ENCODE results near the gene IL1RAPL1.

IL1RAPL1 gene

DNA sequence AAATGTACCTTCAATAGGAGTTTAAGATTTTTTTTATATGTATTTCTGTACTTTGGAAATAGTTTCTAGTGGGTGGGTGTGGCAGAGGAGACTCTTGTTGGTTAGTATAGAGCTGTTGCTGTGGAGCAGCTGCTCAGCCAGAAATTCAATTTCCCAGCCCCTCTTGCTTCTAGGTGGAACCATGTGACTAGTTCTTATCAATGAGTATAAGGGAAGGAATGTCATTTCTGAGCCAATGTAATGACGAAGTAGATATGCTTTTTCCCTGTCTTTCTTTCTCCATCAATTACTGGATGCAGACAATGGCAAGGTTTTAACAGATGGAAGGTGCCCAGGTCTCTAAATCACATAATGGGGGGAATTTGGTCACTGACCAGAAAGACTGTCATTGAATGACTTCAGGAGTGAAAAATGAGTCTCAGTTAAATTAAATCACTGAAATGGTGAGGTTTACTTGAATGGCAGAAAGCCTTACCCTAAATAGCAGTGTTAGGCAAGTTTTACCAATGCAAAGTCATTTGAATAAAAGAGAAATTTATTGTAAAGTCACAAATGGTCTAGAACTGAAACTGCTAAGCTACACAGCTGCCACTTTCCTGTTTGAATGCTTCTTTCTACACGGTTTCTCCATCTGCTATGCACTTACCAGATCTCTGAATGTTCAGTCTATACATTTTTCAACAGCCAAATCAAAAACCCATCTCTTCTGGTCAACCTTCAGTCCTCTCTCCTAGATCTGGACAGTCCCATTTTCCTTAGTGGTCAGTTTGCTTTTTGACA is 832.7 kb downstream of the IL1RAPL1 start:
- no peak for DNase-seq

DNA sequence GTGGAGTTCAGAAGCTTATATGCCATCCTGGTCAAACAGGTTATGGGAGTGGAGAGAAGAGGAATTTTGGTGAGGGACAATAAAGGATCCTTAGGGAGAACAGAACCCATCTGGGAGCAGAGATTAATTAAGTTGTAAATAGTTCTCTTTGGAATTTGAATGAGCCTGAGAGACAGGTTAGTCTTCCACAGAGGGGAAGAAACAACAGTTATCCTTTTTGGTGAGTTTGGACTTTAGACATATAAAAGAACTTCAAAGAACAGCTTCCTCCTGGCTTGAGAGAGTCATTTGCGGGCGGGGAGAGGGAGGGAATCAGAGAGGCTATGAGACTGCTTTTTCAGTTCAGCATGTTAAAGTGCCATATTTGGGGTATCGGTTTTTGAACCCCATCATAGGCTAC is 834.8 kb downstream of the IL1RAPL1 start:
- no peak for DNase-seq

DNA sequence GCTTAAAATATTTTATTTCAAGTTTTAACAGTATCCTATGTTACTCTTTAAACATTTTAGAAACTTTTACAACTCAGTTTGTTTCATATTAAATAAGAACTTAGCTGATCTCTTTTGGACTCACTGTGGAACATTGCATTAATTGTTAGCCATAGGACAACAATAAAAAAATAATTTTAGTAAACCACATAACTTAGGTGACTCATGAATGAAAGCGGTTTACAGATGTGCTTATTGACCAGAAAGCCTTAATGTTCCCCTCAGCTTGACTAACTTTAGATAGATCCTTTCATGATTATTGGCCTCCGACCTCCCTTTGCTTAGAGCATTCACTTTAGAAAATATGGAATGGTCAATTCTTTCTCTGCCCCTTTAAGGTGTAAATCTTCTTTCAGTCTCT is 844.6 kb downstream of the IL1RAPL1 start:
- DNase-seq = no peak

DNA sequence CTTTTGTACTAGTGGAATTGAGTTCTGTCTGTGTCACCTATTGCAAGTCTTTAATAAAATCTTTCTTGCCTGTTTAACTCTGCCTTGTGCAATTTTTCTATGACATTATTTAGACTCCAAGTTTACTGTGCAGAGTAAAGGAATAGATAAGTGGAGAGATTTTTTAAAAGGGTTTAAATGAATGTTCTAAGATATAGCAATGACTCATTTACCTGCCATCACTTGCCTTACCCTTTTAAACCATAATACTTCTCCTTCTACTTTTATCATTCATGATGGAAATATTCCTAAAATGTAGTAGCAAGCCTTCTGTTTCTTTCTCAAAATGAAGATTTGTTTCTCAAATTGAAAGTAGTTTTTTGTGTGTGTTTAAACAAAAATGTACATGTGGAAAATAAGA is 845.3 kb downstream of the IL1RAPL1 start:
- DNase-seq = no peak

DNA sequence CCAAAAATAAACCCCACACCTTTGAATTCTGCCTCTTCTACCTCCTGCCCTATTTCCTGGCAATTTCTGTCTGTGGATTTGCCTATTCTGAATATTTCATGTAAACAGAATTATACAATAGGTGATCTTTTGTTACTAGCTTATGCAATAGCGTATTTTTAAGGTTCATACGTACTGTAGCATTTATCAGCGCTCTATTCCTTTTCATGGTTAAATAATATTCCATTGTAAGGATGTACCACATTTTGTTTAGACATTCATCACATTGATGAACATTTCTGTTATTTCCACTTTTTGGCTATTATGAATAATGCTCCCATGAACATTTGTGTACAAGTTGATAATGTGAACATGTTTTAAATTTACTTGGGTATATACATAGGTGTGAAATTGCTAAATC is 847.7 kb downstream of the IL1RAPL1 start:
- DNase-seq = no peak

DNA sequence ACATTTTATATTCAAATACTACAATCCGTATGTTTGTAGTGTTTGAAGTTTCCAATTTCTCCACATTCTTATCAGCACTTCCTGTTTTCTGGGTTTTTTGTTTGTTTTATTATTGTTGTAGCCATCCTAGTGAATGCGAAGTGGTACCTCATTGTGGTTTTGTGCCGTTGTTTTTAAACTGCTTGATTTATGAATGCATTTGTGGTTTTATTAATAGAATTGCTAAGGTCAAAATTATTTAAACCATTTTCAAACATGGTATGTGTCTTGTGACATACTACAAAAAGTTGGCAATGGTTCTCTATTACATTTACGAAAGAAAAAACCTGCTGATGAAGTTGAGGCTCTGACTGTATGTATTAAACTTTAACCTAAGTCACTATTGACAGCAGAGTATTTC is 848.1 kb downstream of the IL1RAPL1 start:
- no peak for DNase-seq

DNA sequence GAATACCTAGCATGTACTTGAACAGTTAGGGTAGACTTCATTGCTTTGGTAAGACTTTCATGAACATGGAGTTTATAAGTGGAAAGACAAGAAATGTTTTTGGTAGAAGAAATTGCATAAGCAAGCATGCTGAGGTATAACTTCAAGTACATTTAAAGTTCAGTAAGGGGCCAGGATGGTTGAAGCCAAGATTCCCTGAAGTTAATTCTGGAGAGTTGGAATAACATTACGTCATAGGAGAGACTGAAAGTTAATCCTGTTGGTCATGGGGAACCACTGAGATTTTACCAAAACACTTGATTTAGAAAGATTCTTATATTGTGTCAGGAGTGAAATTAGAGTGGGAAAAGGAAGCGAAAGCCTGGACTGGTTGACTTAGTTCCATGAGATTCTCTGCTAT is 860.6 kb downstream of the IL1RAPL1 start:
- DNase-seq = no peak

DNA sequence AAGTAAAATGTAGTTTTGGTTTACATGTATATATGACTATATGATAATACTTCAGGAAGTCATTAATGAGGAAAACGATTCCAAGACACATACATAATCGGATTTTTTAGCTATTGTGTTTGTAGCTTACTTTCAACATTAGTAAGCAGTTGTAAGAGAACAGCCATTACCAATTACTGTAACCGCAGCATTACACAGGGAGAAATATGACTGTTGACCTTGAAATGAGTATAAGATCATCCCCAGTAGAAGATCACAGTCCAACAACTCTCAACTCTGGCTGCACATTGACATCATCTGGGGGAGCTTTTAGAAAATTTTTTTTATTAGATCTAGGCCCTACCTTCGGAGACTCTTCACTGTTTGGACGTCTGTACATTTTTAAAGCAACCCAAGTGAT is 866.1 kb downstream of the IL1RAPL1 start:
- DNase-seq = no peak

DNA sequence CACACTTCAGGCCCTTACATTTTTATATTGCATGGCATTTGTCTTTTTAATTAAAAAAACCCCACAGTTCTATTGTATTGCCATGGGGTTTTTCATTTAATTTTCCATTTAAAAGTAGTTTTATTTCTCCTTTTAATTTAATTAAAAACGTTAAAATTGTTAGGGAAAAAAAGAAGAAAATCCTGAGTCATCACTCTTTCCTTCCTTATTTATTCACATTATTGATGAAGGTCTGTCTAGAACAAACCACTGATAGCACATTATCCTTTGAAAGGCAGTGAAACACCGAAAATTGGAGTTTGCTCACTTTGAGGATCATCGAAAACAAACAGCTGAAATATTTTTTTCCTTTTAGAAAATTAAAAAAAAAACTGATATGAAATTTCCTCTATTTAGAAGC is 868.5 kb downstream of the IL1RAPL1 start:
- DNase-seq = no peak

DNA sequence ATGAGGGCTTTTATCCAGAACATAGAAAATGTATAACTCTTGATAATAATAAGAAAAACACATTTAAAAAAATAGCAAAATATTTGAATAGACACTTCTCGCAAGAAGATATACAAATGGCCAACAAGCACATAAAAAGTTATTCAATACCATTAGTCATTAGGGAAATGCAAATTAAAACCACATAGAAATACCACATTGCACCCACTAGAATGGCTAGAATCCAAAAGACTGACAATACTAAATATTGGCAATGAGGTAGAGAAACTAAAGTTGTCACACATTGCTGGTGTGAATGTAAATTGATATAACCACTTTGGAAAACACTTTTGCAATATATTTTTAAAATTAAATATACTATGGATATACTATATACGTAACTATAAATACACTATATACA is 873.8 kb downstream of the IL1RAPL1 start:
- no peak for DNase-seq

DNA sequence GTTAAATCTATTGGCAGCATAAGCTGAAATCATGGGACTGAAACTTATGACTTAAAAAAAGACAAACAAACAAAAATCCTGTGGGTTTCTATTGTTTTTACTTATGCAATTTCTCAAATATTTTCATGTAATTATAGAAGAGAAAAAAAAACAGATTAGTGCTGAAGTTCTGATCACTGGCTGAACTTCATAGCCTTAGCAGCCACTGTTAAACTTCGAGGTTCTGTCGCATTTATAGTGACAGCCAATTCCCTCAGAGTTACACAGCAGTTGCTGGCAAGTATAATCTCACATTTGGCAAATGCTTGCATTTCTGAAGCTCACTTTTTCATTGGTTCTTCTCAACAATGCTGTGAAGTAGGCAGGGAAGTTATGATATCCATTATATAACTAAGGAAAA is 879.2 kb downstream of the IL1RAPL1 start:
- DNase-seq = no peak

DNA sequence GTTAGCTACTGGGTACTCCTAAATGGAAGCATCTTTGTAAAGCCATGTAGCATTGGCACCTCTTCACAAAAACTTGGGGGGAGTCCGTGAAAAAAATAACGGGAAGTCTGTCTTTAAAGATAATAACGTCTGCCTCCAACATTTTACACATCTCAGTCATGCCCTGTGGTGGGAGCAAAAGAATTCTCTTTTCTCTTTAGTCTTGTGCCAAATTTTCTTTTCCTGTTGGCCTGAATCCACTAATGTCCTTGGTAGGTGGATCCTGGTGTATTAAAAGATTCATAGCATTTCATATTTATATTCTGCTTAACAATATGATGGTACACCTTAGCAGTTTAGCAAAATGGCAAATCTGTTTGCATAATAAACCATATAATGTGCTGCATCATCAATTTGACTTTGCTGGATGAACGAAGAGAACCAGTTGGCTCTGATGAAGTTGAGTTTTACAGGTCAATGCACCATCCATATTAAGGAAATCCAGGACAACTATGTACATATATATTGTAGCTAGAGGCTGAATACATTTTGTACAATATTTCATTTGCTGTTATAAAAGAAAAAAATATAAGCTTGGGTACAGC is 881.8 kb downstream of the IL1RAPL1 start:
- DNase-seq = no peak

DNA sequence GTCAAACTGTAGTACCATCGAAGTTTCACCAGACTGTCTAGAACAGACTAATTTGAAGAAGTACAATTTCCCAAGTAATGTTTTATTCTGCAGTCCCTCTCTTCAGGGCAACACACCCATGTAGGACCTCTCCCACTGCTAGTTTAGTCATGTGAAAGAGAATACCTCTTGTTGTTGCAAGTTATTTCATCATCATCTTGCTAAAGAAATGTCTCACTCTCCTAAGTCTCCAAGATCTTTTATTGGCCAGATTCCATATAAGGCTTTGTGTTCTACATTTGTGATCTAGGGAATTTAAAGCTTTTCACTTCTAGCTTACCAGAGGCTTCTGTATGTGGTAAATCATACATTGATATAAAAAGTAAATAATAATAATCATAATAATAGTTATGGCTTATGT is 882.8 kb downstream of the IL1RAPL1 start:
- DNase-seq = no peak

DNA sequence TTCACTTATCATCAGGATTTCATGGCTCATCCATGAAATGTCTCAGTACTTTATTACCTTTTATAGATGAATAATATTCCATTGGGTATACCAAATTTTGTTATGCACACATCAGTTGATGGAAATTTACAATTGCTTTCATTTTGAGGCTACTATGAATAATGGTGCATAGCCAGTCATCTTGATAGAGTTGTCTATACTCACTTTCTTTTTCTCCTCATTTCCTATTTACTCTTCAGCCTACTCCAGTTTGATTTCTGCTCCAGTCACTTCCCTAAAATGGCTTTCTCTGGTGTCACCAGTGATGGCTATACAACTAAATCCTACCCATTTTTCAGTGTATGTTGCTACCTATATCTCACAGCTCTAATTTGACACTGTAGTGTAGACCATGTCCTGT is 884.6 kb downstream of the IL1RAPL1 start:
- DNase-seq = no peak

DNA sequence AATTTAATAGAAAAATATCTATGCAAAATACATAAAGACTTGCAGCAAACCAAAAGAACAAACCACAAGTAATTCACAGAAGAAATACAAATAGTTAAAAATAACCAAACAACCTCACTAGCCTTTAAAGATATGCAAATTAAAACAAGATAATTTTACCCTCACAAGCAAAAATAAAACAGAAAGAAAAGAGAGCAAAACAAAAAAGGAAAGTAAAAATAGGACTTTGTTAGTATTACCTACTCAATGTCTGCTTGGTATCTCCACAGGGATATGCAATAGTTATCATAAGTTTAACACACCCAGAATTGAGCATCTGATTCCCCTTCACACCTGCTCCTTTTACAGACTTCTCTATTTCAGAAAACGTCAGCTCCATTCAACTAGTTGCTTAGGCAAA is 890.6 kb downstream of the IL1RAPL1 start:
- DNase-seq = no peak

DNA sequence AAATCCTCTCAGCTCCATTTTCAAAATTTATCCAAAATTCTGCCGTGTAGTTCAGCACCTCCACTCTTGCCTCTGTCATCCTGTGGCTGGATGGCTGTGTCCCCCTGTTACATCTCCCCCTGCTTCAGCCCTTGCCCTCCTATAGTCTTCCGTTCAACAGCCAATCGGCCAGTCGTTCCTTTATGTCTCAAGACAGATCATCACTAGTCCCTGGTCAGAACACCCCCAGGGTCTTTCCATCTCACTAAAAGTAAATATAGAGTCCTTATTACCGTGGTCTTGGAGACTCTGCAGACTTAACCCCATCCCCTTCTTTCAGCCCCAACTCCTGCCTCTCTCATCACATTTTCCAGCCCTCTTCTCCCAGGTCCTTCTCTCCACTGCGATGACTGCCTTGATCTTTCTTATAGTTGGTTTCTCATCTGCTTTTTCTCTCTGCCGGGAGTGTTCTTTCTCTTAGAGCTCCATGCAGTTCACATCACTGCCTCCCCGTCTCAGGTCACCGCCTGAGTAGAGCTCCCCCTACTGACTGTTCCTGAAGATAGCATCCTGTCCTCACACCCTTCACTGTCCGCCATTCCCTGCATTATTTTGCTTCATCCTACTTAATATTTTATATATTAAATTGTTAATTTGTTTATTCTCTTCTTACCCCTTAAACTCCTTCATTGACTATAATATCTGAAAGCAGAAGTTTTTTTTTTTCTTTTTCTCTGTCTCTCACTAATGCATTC is 891.3 kb downstream of the IL1RAPL1 start:
- DNase-seq = peak in 2 of 56 donors; percentile 0

DNA sequence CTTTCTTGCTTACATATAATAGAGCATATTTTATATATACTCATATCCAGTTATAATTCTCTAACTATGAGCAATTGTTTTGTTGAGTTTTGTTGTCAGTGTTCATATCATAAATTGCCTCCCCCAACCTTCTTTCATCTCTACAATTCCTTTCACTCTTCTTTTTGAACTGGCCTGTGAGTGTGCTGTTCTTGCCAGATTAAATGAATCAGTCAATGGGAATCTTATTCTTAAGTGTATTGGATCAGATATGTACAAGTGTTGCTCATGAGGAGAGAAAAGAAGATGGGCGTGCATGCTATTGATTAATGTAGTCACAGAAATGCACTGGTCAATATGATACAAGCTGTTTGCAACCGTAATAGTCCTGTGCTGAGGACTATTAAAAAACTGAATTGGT is 900.0 kb downstream of the IL1RAPL1 start:
- no peak for DNase-seq

DNA sequence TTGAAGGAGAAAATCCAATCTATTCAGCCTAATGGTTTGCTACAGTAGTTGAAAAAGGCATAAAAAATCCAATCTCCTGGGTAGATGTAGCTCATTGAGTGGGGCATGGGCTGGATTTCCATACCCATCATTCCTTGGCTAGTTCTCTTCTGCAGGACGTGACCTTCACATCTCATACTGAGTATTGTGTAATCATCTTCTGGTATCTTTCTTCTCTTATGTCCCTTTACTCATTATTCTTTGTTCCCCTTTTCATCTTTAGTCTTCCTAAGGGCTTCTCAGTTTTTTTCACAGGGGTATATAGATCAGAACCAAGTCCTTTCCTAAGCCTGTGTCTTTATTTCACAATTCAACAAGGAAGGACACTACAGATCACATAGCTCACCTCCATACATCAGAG is 900.5 kb downstream of the IL1RAPL1 start:
- DNase-seq = no peak

DNA sequence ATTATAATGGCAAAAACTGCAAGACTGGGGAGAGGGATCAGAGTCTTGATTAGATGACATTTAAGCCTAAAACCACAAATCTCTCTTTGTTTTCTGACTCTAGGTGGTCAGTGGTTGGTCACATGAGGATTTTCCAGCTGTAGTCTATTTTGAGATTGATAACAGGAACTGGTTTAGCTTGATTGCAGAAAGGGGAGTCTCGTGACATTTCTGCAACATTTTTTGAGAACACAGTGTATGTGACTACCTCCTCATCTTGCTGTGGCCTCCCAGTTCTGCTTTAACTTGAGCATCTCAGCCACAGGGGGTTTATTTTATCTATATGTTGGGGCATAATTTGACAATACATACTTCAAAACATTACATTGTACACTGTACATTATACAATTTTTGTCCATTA is 901.7 kb downstream of the IL1RAPL1 start:
- no peak for DNase-seq

DNA sequence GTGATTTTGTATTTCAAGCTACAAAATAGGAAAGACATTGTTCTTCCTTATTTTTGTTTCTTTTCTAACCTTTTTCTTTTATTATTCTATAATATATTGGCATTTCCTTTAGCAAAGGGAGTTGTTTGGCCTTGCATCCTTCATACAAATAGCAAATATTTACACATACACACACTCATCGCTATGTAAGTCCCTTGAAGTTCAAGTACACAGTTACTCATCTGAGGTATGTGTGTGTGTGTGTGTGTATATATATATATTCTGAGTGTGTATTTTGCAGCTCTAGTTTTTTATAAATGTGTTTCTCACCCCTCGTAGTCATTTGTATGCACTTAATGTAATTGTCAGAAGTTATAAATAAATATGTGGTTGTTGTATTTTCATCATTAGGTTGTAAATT is 903.4 kb downstream of the IL1RAPL1 start:
- DNase-seq = no peak

DNA sequence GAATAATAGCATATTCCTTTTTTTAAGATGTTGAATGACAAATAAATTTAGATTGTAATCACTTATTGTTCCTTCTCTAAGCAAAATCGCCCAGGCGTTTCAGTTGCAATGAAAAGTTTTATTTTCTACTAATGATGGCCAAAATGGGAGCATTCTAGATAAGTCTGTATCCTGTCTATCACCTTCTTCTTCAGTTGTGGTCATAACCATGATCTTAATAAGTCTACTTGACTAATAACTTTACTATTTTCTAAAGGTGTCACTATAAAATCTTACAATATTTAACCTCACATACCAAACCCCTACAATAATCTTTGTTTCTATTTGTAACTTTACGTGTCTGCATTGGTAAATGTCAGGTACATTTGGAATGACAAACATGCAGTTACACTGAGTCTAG is 904.4 kb downstream of the IL1RAPL1 start:
- no peak for DNase-seq

DNA sequence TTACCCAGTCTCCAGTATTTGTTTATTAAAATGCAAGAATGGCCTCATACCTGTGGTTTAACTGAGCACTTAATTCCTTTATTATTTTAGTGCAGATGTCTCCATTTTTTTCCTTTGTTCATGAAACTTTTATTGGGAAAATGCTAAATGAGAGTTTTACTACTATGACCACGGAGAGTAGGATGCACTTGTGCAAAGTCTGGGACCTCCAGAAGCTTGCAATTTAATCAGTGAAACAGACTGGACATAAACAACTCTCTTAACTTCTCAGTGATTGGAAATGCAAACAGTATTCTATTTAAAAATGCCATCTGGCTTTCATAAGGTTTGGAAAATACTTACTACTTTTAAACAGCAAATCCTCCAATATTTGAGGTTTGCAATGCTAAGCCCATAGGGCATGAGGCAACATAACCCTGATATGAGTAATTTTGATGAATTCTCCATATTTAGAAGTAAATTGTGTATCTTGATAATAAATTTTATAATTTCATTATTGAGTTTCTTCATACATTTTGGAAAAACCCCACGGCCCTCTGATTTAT is 909.5 kb downstream of the IL1RAPL1 start:
- no peak for DNase-seq

DNA sequence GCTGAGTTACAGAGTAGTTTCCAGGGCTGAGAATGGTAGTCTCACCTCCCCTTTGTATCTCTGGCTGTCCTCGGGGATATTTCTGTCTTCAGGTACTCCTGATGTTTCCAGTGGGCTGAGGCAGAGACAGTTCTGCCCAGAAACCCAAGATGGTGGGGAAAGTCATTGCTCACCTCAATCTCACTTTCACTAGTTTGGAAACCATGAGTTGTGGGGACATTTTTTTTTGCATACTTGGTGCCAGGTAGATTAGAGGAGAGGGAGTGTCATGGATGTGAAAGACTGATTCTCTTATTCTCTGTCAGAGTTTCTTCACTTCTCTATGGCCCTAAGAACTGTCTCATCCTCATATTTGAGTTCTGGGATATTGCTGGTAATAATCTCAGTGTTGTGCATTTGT is 919.5 kb downstream of the IL1RAPL1 start:
- no peak for DNase-seq
